ENCODE results near the gene TRANK1.

DNA sequence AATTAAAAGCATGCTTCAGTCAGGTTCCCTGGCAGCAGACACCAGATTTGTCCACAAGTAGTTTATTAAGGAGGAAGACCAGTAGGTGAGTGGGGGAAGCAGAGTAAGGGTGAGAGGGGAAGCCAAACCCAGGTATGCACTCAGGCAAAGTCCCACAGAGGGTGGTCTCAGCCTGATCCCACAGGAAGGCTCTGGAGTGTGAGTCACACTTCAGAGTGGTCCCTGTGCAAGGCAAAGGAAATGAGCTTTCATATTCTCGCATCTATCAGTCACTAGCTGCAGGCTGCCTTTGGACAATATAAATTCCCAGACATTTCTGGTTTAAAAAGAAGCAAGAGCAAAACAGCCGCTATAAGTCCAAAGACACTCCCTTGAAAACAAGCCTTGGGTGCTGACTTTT lies 78.5 kb downstream of the TRANK1 start:
- no peak for TF ChIP-seq EZH2 (optimal IDR thresholded peaks at IDR 0.05; ENCODE audit: low read depth, low read length)
- TF ChIP-seq, protein P1, sequence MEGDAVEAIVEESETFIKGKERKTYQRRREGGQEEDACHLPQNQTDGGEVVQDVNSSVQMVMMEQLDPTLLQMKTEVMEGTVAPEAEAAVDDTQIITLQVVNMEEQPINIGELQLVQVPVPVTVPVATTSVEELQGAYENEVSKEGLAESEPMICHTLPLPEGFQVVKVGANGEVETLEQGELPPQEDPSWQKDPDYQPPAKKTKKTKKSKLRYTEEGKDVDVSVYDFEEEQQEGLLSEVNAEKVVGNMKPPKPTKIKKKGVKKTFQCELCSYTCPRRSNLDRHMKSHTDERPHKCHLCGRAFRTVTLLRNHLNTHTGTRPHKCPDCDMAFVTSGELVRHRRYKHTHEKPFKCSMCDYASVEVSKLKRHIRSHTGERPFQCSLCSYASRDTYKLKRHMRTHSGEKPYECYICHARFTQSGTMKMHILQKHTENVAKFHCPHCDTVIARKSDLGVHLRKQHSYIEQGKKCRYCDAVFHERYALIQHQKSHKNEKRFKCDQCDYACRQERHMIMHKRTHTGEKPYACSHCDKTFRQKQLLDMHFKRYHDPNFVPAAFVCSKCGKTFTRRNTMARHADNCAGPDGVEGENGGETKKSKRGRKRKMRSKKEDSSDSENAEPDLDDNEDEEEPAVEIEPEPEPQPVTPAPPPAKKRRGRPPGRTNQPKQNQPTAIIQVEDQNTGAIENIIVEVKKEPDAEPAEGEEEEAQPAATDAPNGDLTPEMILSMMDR (IDR thresholded peaks at IDR 0.05; ENCODE audit: low read length) = no peak
- TF ChIP-seq EZH2phosphoT487 (IDR thresholded peaks at IDR 0.05; ENCODE audit: low read length) = no peak

Measured in MM.1S (cell line).